CD14-positive monocyte (primary cell): Measurements from ENCODE around the gene RNASE13. TPM values are rescaled to one million over a fixed set of nuclear protein-coding genes. Genes with fewer than 3 reads are reported as not detected.

Experiments
- DNase-seq, 3 donors: peaks; one replicate each; pipeline ENCODE4 v3.0.0-alpha.2; 2011 to 2022
- H2AFZ ChIP-seq: 2 replicates; pipeline ENCODE4 v1.6.0; 2012; ENCODE audit warnings: mild to moderate bottlenecking, low read depth, low read length, inconsistent platforms; ENCODE audit not compliant: insufficient read depth, poor library complexity, severe bottlenecking
- H3K27ac ChIP-seq, 2 donors: 1 replicate in 1 of 2; 2 replicates in 1 of 2; pipeline ENCODE4 v1.5.1; 2012 to 2013; ENCODE audit warnings: low read length in 2 of 2, control low read depth in 1 of 2, inconsistent platforms in 1 of 2, low read depth in 1 of 2, mild to moderate bottlenecking in 1 of 2
- H3K27me3 ChIP-seq, 2 donors: one replicate each; pipeline versions ENCODE4 v1.6.0 to v1.6.1; 2011 to 2013; ENCODE audit warnings: low read length in 2 of 2; ENCODE audit not compliant: control insufficient read depth in 2 of 2, insufficient read depth in 2 of 2
- H3K36me3 ChIP-seq, 2 donors: replicated peaks in 1 of 2; 1 replicate in 1 of 2; 2 replicates in 1 of 2; pipeline versions ENCODE4 v1.5.1 to v1.6.1; 2012 to 2013; ENCODE audit warnings: low read length in 2 of 2, control low read depth in 1 of 2, inconsistent platforms in 1 of 2, mild to moderate bottlenecking in 1 of 2; ENCODE audit not compliant: insufficient read depth in 2 of 2, control insufficient read depth in 1 of 2
- H3K4me1 ChIP-seq, 2 donors: 1 replicate in 1 of 2; 2 replicates in 1 of 2; pipeline versions ENCODE4 v1.5.1 to v1.6.1; 2012 to 2013; ENCODE audit warnings: low read length in 2 of 2, control low read depth in 1 of 2, inconsistent platforms in 1 of 2, mild to moderate bottlenecking in 1 of 2, moderate library complexity in 1 of 2; ENCODE audit not compliant: insufficient read depth in 2 of 2, control insufficient read depth in 1 of 2
- H3K4me2 ChIP-seq: replicated peaks from 2 replicates; pipeline ENCODE3; 2012; ENCODE audit warnings: low read length, moderate library complexity, mild to moderate bottlenecking; ENCODE audit not compliant: poor library complexity, severe bottlenecking; ENCODE audit errors: extremely low read depth
- H3K4me3 ChIP-seq, 3 experiments: fragments of 200-600 bp in 1 of 3; sonication (generic) in 1 of 3; replicated peaks in 1 of 3; 1 replicate in 2 of 3; 2 replicates in 1 of 3; pipeline ENCODE4 v1.5.1; 2011 to 2013; ENCODE audit warnings: low read length in 3 of 3, mild to moderate bottlenecking in 3 of 3, control low read depth in 2 of 3, low read depth in 2 of 3, inconsistent platforms in 1 of 3, moderate library complexity in 1 of 3
- H3K79me2 ChIP-seq: 2 replicates; pipeline ENCODE4 v1.6.0; 2012; ENCODE audit warnings: mild to moderate bottlenecking, control low read depth, inconsistent platforms, low read length, moderate library complexity; ENCODE audit not compliant: insufficient read depth
- H3K9ac ChIP-seq: 2 replicates; pipeline ENCODE4 v1.6.0; 2017; ENCODE audit warnings: low read length, mild to moderate bottlenecking; ENCODE audit not compliant: insufficient read depth, poor library complexity, severe bottlenecking
- H3K9me3 ChIP-seq, 2 donors: replicated peaks in 1 of 2; 1 replicate in 1 of 2; 2 replicates in 1 of 2; pipeline versions ENCODE4 v1.5.1 to v1.6.1; 2012 to 2013; ENCODE audit warnings: low read length in 2 of 2, control low read depth in 1 of 2; ENCODE audit not compliant: control insufficient read depth in 1 of 2, insufficient read depth in 1 of 2
- H4K20me1 ChIP-seq: 2 replicates; pipeline ENCODE4 v1.6.0; 2012; ENCODE audit warnings: mild to moderate bottlenecking, low read length, control low read depth, moderate library complexity; ENCODE audit not compliant: insufficient read depth
- H3K27ac Mint-ChIP-seq, 7 donors: one replicate each; pipeline ENCODE4 v1.8.0; 2020; ENCODE audit warnings: mild to moderate bottlenecking in 7 of 7, mixed read lengths in 7 of 7, moderate library complexity in 6 of 7, inconsistent platforms in 2 of 7
- H3K27me3 Mint-ChIP-seq, 3 donors: one replicate each; pipeline ENCODE4 v1.8.0; 2021 to 2022; ENCODE audit warnings: low read depth in 3 of 3, mild to moderate bottlenecking in 3 of 3, mixed read lengths in 3 of 3, moderate library complexity in 3 of 3, inconsistent platforms in 1 of 3
- H3K36me3 Mint-ChIP-seq, 2 donors: one replicate each; pipeline ENCODE4 v1.8.0; 2020; ENCODE audit warnings: mixed read lengths in 2 of 2, inconsistent platforms in 1 of 2, mild to moderate bottlenecking in 1 of 2
- H3K4me1 Mint-ChIP-seq: one replicate; pipeline ENCODE4 v1.8.0; 2020; ENCODE audit warnings: mild to moderate bottlenecking, mixed read lengths
- H3K4me3 Mint-ChIP-seq, 2 donors: one replicate each; pipeline ENCODE4 v1.8.0; 2020; ENCODE audit warnings: mild to moderate bottlenecking in 2 of 2, mixed read lengths in 2 of 2, moderate library complexity in 1 of 2
- H3K9me3 Mint-ChIP-seq, 7 donors: one replicate each; pipeline ENCODE4 v1.8.0; 2020 to 2022; ENCODE audit warnings: mixed read lengths in 7 of 7, mild to moderate bottlenecking in 6 of 7, moderate library complexity in 6 of 7, inconsistent platforms in 2 of 7
- CTCF ChIP-seq: fragments of 200-600 bp; IDR thresholded peaks from one replicate; pipeline ENCODE4 v1.8.0; 2022; ENCODE audit warnings: antibody characterized with exemption, mild to moderate bottlenecking
- WGBS: methylation state at CpG from one replicate; pipeline ENCODE4 v1.1.5; 2013; ENCODE audit warnings: missing lambda C conversion rate; ENCODE audit not compliant: insufficient coverage; 5-methylcytosine and 5-hydroxymethylcytosine counted together
- intact Hi-C, 2 donors: fragments of 100-400 bp; cut with micrococcal nuclease; formaldehyde crosslinking; loops; one replicate each; pipeline versions ENCODE4 v1.15.0 to v1.15.1; 2023
- polyA plus RNA-seq, 3 donors: library from polyadenylated mRNA; depleted of rRNA in 1 of 3; unstranded in 2 of 3; stranded (reverse) in 1 of 3; fragments of 300-500 nt in 2 of 3; fragments of >200 nt in 1 of 3; fragmentation: Illumina TruSeq in 2 of 3; gene quantifications; 1 replicate in 2 of 3; 2 replicates in 1 of 3; pipeline ENCODE4 v1.2.3, GENCODE V29; 2012 to 2021

Gene RNASE13
- polyA plus RNA-seq, 3 donors = 0.39 TPM; not detected in 2

- peak overlapping the region; percentile 82 for H2AFZ ChIP-seq
- H3K4me2 ChIP-seq = peak overlapping the region; percentile 82
- peaks cover 46% of the 10 kb centered on the region for H3K4me1 Mint-ChIP-seq
- H3K4me3 ChIP-seq = peak overlapping the region; percentile 66 to 95 (median 83)
- H3K36me3 ChIP-seq = peaks cover 31 to 39% of the 10 kb centered on the region in 2 donors
- peaks cover 0 to 3% (median 0%) of the 10 kb centered on the region in 7 donors for H3K9me3 Mint-ChIP-seq
- H3K9me3 ChIP-seq = no peaks in the 10 kb centered on the region
- no peak for TF ChIP-seq CTCF
- peak; percentile 89 to 91 (median 89) for DNase-seq
- peaks cover 38% of the 10 kb centered on the region for H3K79me2 ChIP-seq
- WGBS = 1% methylated on average over 27 of the region's 37 CpGs
- peak overlapping the region; percentile 90 to 94 for H3K27ac ChIP-seq
- peak overlapping the region; percentile 92 to 99 (median 98) for H3K27ac Mint-ChIP-seq
- H3K36me3 Mint-ChIP-seq = peaks cover 31 to 34% of the 10 kb centered on the region in 2 donors
- peak overlapping the region; percentile 86 for H3K9ac ChIP-seq
- peaks cover 0 to 11% of the 10 kb centered on the region in 2 donors for H3K27me3 ChIP-seq
- H3K4me3 Mint-ChIP-seq = peak overlapping the region; percentile 91 to 94
- H4K20me1 ChIP-seq = peaks cover 6% of the 10 kb centered on the region
- peaks cover 40 to 45% of the 10 kb centered on the region in 2 donors for H3K4me1 ChIP-seq
- intact Hi-C loops = loop anchor here (2.0 kb wide), 2 partner anchors 15 to 33 kb away; no protein-coding TSS in a partner anchor
- peaks cover 11 to 15% (median 14%) of the 10 kb centered on the region in 3 donors for H3K27me3 Mint-ChIP-seq
Observed at GRCh38 chr14:21071225-21072030, 36.8 kb upstream of the RNASE13 start.

GRCh38 chr14:21070610-21071224 lies 36.1 kb upstream of the RNASE13 start:
- H3K36me3 Mint-ChIP-seq = peaks cover 24 to 27% of the 10 kb centered on the region in 2 donors
- Histone ChIP-seq H3K27me3 (peaks cover 0 to 11% of the 10 kb centered on the region in 2 donors), H3K27ac (peak overlapping the region; percentile 90 to 94), H3K9me3 (no peaks in the 10 kb centered on the region), H2AFZ (peak overlapping the region; percentile 82), H4K20me1 (peaks cover 6% of the 10 kb centered on the region), H3K79me2 (peaks cover 38% of the 10 kb centered on the region), H3K4me1 (peaks cover 40 to 45% of the 10 kb centered on the region in 2 donors), H3K36me3 (peaks cover 24 to 32% of the 10 kb centered on the region in 2 donors), H3K4me3 (peak overlapping the region; percentile 66 to 95 (median 83)), H3K4me2 (peak overlapping the region; percentile 82), H3K9ac (peak overlapping the region; percentile 86)
- intact Hi-C loops = loop anchor here (2.0 kb wide), 2 partner anchors 16 to 34 kb away; no protein-coding TSS in a partner anchor
- peaks cover 46% of the 10 kb centered on the region for H3K4me1 Mint-ChIP-seq
- 0% methylated on average over 19 of the region's 23 CpGs for WGBS
- peaks cover 11 to 17% (median 15%) of the 10 kb centered on the region in 3 donors for H3K27me3 Mint-ChIP-seq
- peak overlapping the region; percentile 92 to 99 (median 98) for H3K27ac Mint-ChIP-seq
- H3K4me3 Mint-ChIP-seq = peak overlapping the region; percentile 91 to 94
- TF ChIP-seq CTCF = no peak
- DNase-seq = peak; percentile 39 to 46 (median 41)
- peaks cover 0 to 3% (median 0%) of the 10 kb centered on the region in 7 donors for H3K9me3 Mint-ChIP-seq
